MM.1S (cell line): ENCODE results near the gene SZT2.

Source experiments
- DNase-seq: peaks from one replicate; pipeline ENCODE4 v3.0.0-alpha.2; 2015
- H2AFZ ChIP-seq: fragments of 300-600 bp; sonication (generic); 2 replicates; pipeline ENCODE4 v1.6.0; 2016; ENCODE audit warnings: antibody characterized with exemption, low read length
- H3F3A ChIP-seq: fragments of 300-600 bp; sonication (generic); 2 replicates; pipeline ENCODE4 v1.6.1; 2016; ENCODE audit warnings: mild to moderate bottlenecking, antibody characterized with exemption, low read length, moderate library complexity, mixed read lengths; ENCODE audit not compliant: insufficient read depth
- H3K27ac ChIP-seq: fragments of 300-600 bp; sonication (generic); 2 replicates; pipeline ENCODE4 v1.5.1; 2016; ENCODE audit warnings: mild to moderate bottlenecking, low read length
- H3K27me3 ChIP-seq: fragments of 300-600 bp; sonication (generic); replicated peaks from 2 replicates; pipeline ENCODE4 v1.6.0; 2016; ENCODE audit warnings: low read length; ENCODE audit not compliant: insufficient read depth
- H3K36me3 ChIP-seq: fragments of 300-600 bp; sonication (generic); replicated peaks from 2 replicates; pipeline ENCODE4 v1.6.1; 2016; ENCODE audit warnings: mild to moderate bottlenecking, low read length, mixed read lengths; ENCODE audit not compliant: insufficient read depth
- H3K4me1 ChIP-seq: fragments of 300-600 bp; sonication (generic); 2 replicates; pipeline ENCODE4 v1.6.1; 2016; ENCODE audit warnings: low read length, mixed read lengths
- H3K4me2 ChIP-seq: fragments of 300-600 bp; sonication (generic); 2 replicates; pipeline ENCODE4 v1.6.0; 2016; ENCODE audit warnings: low read depth, low read length
- H3K4me3 ChIP-seq: fragments of 300-600 bp; sonication (generic); 2 replicates; pipeline ENCODE4 v1.5.1; 2016; ENCODE audit warnings: low read length, mixed read lengths
- H3K79me2 ChIP-seq: fragments of 300-600 bp; sonication (generic); 2 replicates; pipeline ENCODE4 v1.6.1; 2016; ENCODE audit warnings: mixed run types, low read length, mixed read lengths
- H3K9ac ChIP-seq: fragments of 300-600 bp; sonication (generic); 2 replicates; pipeline ENCODE4 v1.6.1; 2016; ENCODE audit warnings: low read length, mixed read lengths
- H3K9me2 ChIP-seq: fragments of 300-600 bp; sonication (generic); replicated peaks from 2 replicates; pipeline ENCODE4 v1.6.1; 2016; ENCODE audit warnings: mild to moderate bottlenecking, low read length, mixed read lengths; ENCODE audit not compliant: insufficient read depth
- H3K9me3 ChIP-seq: fragments of 300-600 bp; sonication (generic); replicated peaks from 2 replicates; pipeline ENCODE4 v1.6.1; 2016; ENCODE audit warnings: mild to moderate bottlenecking, low read length, mixed read lengths; ENCODE audit not compliant: insufficient read depth
- H4K20me1 ChIP-seq: fragments of 300-600 bp; sonication (generic); 2 replicates; pipeline ENCODE4 v1.6.1; 2016; ENCODE audit warnings: mild to moderate bottlenecking, low read length, moderate library complexity, mixed read lengths; ENCODE audit not compliant: insufficient read depth
- CTCF ChIP-seq: fragments of 300-600 bp; sonication (generic); IDR thresholded peaks from 2 replicates; pipeline ENCODE4 v1.5.1; 2016; ENCODE audit warnings: antibody characterized with exemption, low read length, mixed read lengths
- EZH2 ChIP-seq: fragments of 300-600 bp; sonication (generic); optimal IDR thresholded peaks from 2 replicates; pipeline ENCODE3; 2017; ENCODE audit warnings: low read depth, mild to moderate bottlenecking, antibody characterized with exemption, low read length, mixed read lengths
- EZH2phosphoT487 ChIP-seq: fragments of 300-600 bp; sonication (generic); IDR thresholded peaks from 2 replicates; pipeline ENCODE4 v1.6.1; 2018; ENCODE audit warnings: antibody characterized with exemption, low read length

Gene SZT2

GRCh38 chr1:43465505-43466067 lies 75.9 kb downstream of the SZT2 start:
- Histone ChIP-seq H3K9ac (no peak overlapping the region), H3K27me3 (no peaks in the 10 kb centered on the region), H3K36me3 (no peaks in the 10 kb centered on the region), H3K4me3 (no peak overlapping the region), H3K9me2 (no peaks in the 10 kb centered on the region), H2AFZ (no peak overlapping the region), H3K79me2 (no peaks in the 10 kb centered on the region), H4K20me1 (no peaks in the 10 kb centered on the region), H3F3A (no peaks in the 10 kb centered on the region), H3K9me3 (no peaks in the 10 kb centered on the region), H3K27ac (no peak overlapping the region), H3K4me1 (no peaks in the 10 kb centered on the region), H3K4me2 (no peak overlapping the region)
- DNase-seq: no peak
- TF ChIP-seq EZH2phosphoT487 (no peak), EZH2 (no peak)

DNA sequence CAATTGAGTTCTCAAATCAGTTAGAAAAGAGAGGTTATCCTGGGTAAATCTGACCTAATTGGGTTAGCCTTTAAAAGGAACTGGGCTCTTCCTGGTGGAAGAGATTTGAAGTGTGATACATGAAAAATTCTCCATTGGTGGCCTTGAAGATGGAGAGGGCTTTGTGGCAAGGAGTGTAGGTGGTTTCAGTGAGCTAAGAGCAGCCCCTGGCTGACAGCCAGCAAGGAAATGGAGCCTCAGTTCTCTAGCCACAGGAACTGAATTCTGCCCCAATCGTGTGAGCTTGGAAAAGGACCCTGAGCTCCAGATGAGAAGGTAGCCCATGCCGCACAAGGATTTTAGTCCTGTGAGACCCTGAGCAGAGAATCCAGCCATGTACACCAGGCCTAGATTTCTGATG lies 76.7 kb downstream of the SZT2 start:
- no peak for DNase-seq
- Histone ChIP-seq H3K4me3 (no peak overlapping the region), H3F3A (no peaks in the 10 kb centered on the region), H3K4me1 (no peaks in the 10 kb centered on the region), H3K4me2 (no peak overlapping the region), H3K9me2 (no peaks in the 10 kb centered on the region), H3K36me3 (no peaks in the 10 kb centered on the region), H3K79me2 (no peaks in the 10 kb centered on the region), H3K9ac (no peak overlapping the region), H3K27ac (no peak overlapping the region), H4K20me1 (no peaks in the 10 kb centered on the region), H3K27me3 (no peaks in the 10 kb centered on the region), H3K9me3 (no peaks in the 10 kb centered on the region), H2AFZ (no peak overlapping the region)
- TF ChIP-seq EZH2phosphoT487: no peak
- TF ChIP-seq CTCF: no peak
- TF ChIP-seq EZH2: no peak

DNA sequence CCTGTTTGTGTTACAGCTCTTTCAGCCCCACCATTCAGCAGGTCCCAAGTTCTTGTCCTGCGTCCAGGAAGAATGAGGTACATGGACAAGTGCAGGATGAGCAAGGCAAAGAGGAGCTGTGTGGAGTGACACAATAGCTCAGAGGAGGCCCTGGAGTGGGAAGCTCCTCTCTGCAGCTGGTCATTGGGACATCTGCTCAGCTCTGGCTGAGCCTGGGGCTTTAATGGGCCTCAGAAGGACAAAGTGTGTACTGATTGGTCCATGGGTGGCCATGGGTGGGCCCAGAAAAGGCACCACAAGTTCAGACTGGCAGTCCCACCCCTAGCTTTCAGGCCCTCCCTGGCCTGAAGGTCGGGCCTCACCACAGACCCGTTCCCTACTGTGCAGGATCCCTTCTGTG lies 78.7 kb downstream of the SZT2 start:
- Histone ChIP-seq H3F3A (no peaks in the 10 kb centered on the region), H2AFZ (no peak overlapping the region), H3K9me2 (no peaks in the 10 kb centered on the region), H3K27me3 (no peaks in the 10 kb centered on the region), H3K4me3 (no peak overlapping the region), H3K27ac (no peak overlapping the region), H3K79me2 (no peaks in the 10 kb centered on the region), H3K9me3 (no peaks in the 10 kb centered on the region), H4K20me1 (no peaks in the 10 kb centered on the region), H3K9ac (no peak overlapping the region), H3K36me3 (no peaks in the 10 kb centered on the region), H3K4me2 (no peak overlapping the region), H3K4me1 (no peaks in the 10 kb centered on the region)
- TF ChIP-seq EZH2: no peak
- TF ChIP-seq EZH2phosphoT487: no peak
- TF ChIP-seq CTCF: no peak
- DNase-seq: no peak

GRCh38 chr1:43469932-43470331 lies 80.2 kb downstream of the SZT2 start:
- Histone ChIP-seq H3K27ac (no peak overlapping the region), H3K4me1 (no peaks in the 10 kb centered on the region), H2AFZ (no peak overlapping the region), H3F3A (no peaks in the 10 kb centered on the region), H3K9me3 (no peaks in the 10 kb centered on the region), H3K36me3 (no peaks in the 10 kb centered on the region), H3K27me3 (no peaks in the 10 kb centered on the region), H3K9ac (no peak overlapping the region), H3K4me2 (no peak overlapping the region), H3K4me3 (no peak overlapping the region), H3K79me2 (no peaks in the 10 kb centered on the region), H3K9me2 (no peaks in the 10 kb centered on the region), H4K20me1 (no peaks in the 10 kb centered on the region)
- DNase-seq: no peak
- TF ChIP-seq CTCF (no peak), EZH2phosphoT487 (no peak), EZH2 (no peak)
